Lung (tissue), 12 donors: Measurements from ENCODE around the gene C4BPA. TPM values are rescaled to one million over a fixed set of nuclear protein-coding genes. Genes with fewer than 3 reads are reported as not detected.

Source experiments
- ATAC-seq: fragments of 200-7000 bp; cut with Tn5 transposase; one replicate; pipeline ENCODE4 v1.9.1; 2020; ENCODE audit warnings: moderate number of reproducible peaks; ENCODE audit not compliant: insufficient read depth, low FRiP score
- DNase-seq, 3 donors: peaks; one replicate each; pipeline ENCODE4 v3.0.0-alpha.2; 2013 to 2017
- H3K27ac ChIP-seq, 2 donors: one replicate each; pipeline ENCODE4 v1.5.1; 2013; ENCODE audit warnings: mild to moderate bottlenecking in 2 of 2, moderate library complexity in 2 of 2, control low read depth in 1 of 2, inconsistent platforms in 1 of 2, low read depth in 1 of 2, low read length in 1 of 2
- H3K27me3 ChIP-seq, 3 donors: one replicate each; pipeline ENCODE4 v1.5.1; 2013; ENCODE audit warnings: low read length in 2 of 3; ENCODE audit not compliant: control insufficient read depth in 3 of 3, insufficient read depth in 3 of 3
- H3K36me3 ChIP-seq, 4 donors: one replicate each; pipeline ENCODE4 v1.5.1; 2013; ENCODE audit warnings: low read length in 4 of 4, mild to moderate bottlenecking in 1 of 4, moderate library complexity in 1 of 4; ENCODE audit not compliant: control insufficient read depth in 4 of 4, insufficient read depth in 4 of 4
- H3K4me1 ChIP-seq, 5 donors: one replicate each; pipeline ENCODE4 v1.5.1; 2013; ENCODE audit warnings: low read length in 5 of 5, mild to moderate bottlenecking in 2 of 5, moderate library complexity in 1 of 5; ENCODE audit not compliant: control insufficient read depth in 5 of 5, insufficient read depth in 5 of 5
- H3K4me3 ChIP-seq: one replicate; pipeline ENCODE4 v1.5.1; 2013; ENCODE audit warnings: mild to moderate bottlenecking, control low read depth, moderate library complexity
- H3K9ac ChIP-seq, 2 donors: one replicate each; pipeline ENCODE4 v1.5.1; 2013; ENCODE audit warnings: low read length in 2 of 2, control low read depth in 1 of 2; ENCODE audit not compliant: insufficient read depth in 1 of 2
- H3K9me3 ChIP-seq, 4 donors: one replicate each; pipeline ENCODE4 v1.5.1; 2013; ENCODE audit warnings: low read length in 3 of 4, mild to moderate bottlenecking in 1 of 4, moderate library complexity in 1 of 4; ENCODE audit not compliant: control insufficient read depth in 4 of 4, insufficient read depth in 3 of 4
- WGBS, 2 donors: extraction: QIAGEN DNeasy Blood & Tissue Kit; methylation state at CpG; one replicate each; pipeline ENCODE4 v1.1.7; 2013; 5-methylcytosine and 5-hydroxymethylcytosine counted together
- polyA plus RNA-seq, 2 donors: library from polyadenylated mRNA; stranded (reverse); fragments of 200-250 nt; gene quantifications; one replicate each; pipeline ENCODE4 v1.2.1, GENCODE V29; 2013
- total RNA-seq, 2 donors: library from RNA; depleted of rRNA in 1 of 2; stranded (reverse); fragments of >200 nt in 1 of 2; gene quantifications; one replicate each; pipeline ENCODE4 v1.2.1, GENCODE V29; 2014 to 2021
- TF ChIP-seq, protein P1 (sequence below): IDR thresholded peaks from 2 replicates; pipeline ENCODE4 v1.5.1; 2012; ENCODE audit warnings: mild to moderate bottlenecking; ENCODE audit errors: control extremely low read depth, extremely low read depth
- donor health status: control.
- donor health status: control.
- donor health status: Bipolar disorder and iron deficiency.
- donor health status: healthy.
- donor health status: DM: yes; HTN: yes; CAD: no.

Gene C4BPA
- total and polyA plus RNA-seq, 4 donors: 21.2 to 213 (median 181) TPM

DNA sequence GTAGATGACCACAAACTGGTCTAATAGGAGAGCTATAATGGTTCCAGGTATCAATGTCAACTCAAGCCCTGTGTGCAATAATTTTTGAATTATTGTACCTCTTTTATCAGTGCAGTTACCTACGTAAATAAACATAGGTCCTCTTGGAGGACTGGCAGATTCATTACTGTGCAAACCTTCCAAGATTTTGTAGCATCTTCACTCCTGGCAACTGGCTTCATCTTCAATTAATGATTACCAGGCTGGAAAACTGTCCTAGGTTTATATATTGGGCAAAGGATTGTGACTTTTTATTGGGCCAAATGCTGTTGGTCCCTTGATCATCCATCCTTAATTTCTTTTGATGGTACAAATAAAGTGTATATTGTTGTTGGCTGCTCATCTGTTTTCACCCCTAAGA is 35.6 kb downstream of the C4BPA start:
- Histone ChIP-seq H3K4me3 (no peak overlapping the region), H3K27me3 (no peaks in the 10 kb centered on the region), H3K36me3 (peaks cover 0 to 2% (median 0%) of the 10 kb centered on the region in 4 donors), H3K27ac (no peak overlapping the region), H3K9me3 (no peaks in the 10 kb centered on the region), H3K4me1 (peaks cover 0 to 2% (median 0%) of the 10 kb centered on the region in 5 donors), H3K9ac (no peak overlapping the region)
- no peak for ATAC-seq
- no peak for DNase-seq
- TF ChIP-seq, protein P1, sequence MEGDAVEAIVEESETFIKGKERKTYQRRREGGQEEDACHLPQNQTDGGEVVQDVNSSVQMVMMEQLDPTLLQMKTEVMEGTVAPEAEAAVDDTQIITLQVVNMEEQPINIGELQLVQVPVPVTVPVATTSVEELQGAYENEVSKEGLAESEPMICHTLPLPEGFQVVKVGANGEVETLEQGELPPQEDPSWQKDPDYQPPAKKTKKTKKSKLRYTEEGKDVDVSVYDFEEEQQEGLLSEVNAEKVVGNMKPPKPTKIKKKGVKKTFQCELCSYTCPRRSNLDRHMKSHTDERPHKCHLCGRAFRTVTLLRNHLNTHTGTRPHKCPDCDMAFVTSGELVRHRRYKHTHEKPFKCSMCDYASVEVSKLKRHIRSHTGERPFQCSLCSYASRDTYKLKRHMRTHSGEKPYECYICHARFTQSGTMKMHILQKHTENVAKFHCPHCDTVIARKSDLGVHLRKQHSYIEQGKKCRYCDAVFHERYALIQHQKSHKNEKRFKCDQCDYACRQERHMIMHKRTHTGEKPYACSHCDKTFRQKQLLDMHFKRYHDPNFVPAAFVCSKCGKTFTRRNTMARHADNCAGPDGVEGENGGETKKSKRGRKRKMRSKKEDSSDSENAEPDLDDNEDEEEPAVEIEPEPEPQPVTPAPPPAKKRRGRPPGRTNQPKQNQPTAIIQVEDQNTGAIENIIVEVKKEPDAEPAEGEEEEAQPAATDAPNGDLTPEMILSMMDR: no peak
- WGBS, 2 donors: 95 to 96% methylated on average over 1 of the region's 1 CpG

DNA sequence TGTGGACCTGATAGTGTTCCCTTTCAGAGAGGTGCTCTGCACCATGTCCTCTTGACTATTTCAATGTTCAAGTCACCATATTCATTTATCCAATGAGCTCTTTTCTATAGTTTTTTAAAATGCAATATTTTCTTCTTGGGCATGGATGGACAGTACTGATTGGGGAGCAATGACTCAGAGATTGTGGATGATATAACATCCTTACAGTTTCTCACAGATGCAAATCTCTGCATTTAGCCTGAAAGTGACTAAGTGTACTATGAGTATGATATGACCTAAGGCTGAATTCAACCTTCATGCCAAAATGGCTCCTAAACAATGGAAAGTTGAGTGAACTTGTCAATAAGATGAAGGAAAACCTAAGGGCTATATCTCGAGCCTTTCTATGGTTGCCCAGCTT is 36.5 kb downstream of the C4BPA start:
- no peaks in the 10 kb centered on the region for H3K27me3 ChIP-seq
- ATAC-seq (no peak), DNase-seq (no peak)
- H3K4me3 ChIP-seq: no peak overlapping the region
- H3K27ac ChIP-seq: no peak overlapping the region
- peaks cover 0 to 2% (median 0%) of the 10 kb centered on the region in 5 donors for H3K4me1 ChIP-seq
- TF ChIP-seq, protein P1: no peak
- H3K9ac ChIP-seq: no peak overlapping the region
- WGBS, 2 donors: 79 to 96% methylated on average over 1 of the region's 1 CpG
- H3K9me3 ChIP-seq: no peaks in the 10 kb centered on the region
- H3K36me3 ChIP-seq: peaks cover 0 to 4% (median 0%) of the 10 kb centered on the region in 4 donors

DNA sequence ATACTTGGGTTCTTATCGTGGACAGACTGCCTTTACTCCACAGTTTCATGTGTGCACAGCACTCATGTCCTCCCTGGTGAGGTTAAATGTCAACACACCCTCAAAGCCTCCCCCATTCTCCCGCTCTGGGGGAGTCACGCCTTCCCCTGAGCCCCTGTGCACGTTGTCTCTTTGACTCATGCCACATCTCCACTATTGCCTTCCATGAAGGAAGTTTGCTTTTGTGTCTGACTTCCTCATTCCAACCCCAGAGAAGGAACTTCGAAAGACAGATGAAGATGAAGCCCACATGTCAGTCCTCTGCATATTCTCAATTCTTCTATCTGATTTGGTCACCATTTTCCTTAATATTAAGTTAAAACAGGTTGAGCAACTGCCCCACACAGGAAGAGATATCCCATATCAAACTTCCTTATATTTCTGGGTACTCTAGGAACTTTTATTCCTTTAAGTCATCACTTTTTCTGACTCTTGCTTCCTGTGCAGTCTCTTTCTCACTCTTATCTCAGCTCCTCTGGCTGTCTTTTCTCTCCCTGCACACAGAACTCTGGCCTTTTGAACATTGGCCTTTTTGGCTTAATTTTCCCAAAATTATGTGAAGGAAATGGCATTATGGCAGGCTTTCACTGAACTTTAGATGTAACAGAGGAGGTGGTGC is 41.5 kb downstream of the C4BPA start:
- no peak for ATAC-seq
- Histone ChIP-seq H3K9ac (no peak overlapping the region), H3K36me3 (peaks cover 0 to 1% (median 0%) of the 10 kb centered on the region in 4 donors), H3K4me3 (no peak overlapping the region), H3K9me3 (no peaks in the 10 kb centered on the region), H3K27ac (no peak overlapping the region), H3K27me3 (no peaks in the 10 kb centered on the region), H3K4me1 (no peaks in the 10 kb centered on the region)
- 45 to 51% methylated on average over 5 of the region's 5 CpGs for WGBS, 2 donors
- TF ChIP-seq, protein P1: no peak
- DNase-seq: no peak

DNA sequence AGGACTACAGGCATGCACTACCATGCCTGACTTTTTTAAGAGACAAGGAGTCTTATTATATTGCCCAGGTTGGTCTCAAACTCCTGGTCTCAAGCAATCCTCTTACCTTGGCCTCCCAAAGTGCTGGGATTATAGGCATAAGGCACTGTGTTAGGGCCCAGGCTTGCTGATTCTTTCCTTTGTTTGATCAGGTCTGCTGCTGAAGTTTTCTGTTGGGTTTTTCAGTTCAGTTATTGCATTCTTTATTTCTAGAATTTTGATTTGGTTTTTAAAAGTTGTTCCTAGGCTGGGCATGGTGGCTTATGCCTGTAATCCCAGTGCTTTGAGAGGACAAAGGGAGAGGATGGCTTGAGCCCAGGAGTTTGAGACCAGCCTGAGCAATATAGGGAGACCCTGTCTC is 47.9 kb downstream of the C4BPA start:
- Histone ChIP-seq H3K27ac (no peak overlapping the region), H3K4me1 (no peaks in the 10 kb centered on the region), H3K9ac (no peak overlapping the region), H3K4me3 (no peak overlapping the region), H3K36me3 (no peaks in the 10 kb centered on the region), H3K9me3 (peaks cover 0 to 3% (median 0%) of the 10 kb centered on the region in 4 donors), H3K27me3 (no peaks in the 10 kb centered on the region)
- ATAC-seq (no peak), DNase-seq (no peak)
- TF ChIP-seq, protein P1: no peak
